IMR-90 (cell line): ENCODE data around the gene SLC44A1. TPM values are rescaled to one million over a fixed set of nuclear protein-coding genes. Genes with fewer than 3 reads are reported as not detected.

Source experiments
- ATAC-seq: fragments of 200-7000 bp; cut with Tn5 transposase; 2 replicates; pipeline ENCODE4 v1.9.1; 2020; ENCODE audit warnings: low read depth, mild to moderate bottlenecking, moderate library complexity
- BruUV-seq: library from RNA; stranded (reverse); fragments of 400-500 nt; replicated peaks from 2 replicates; lab custom pipeline; 2021; lab: Mats Ljungman, UMichigan
- CTCF ChIA-PET: fragments of 300-600 bp; formaldehyde crosslinking; extraction: SDS; loops from one replicate; lab custom pipeline; 2021; ENCODE audit warnings: antibody characterized with exemption; lab: Yijun Ruan, JAX
- POLR2A ChIA-PET: fragments of 300-600 bp; sonication (Branson Sonifier 250); formaldehyde crosslinking; loops from one replicate; lab custom pipeline; 2022; ENCODE audit warnings: antibody characterized with exemption; ENCODE audit not compliant: unreplicated experiment; lab: Charles Lee
- DNase-seq: peaks from one replicate; pipeline ENCODE4 v3.0.0; 2013
- H2AFZ ChIP-seq: replicated peaks from 2 replicates; pipeline ENCODE3; 2013; ENCODE audit warnings: low read length, mild to moderate bottlenecking; ENCODE audit not compliant: poor library complexity
- H2AK5ac ChIP-seq: 2 replicates; pipeline ENCODE4 v1.6.1; 2013; ENCODE audit warnings: low read depth, low read length, inconsistent platforms
- H2AK9ac ChIP-seq: replicated peaks from 2 replicates; pipeline ENCODE3; 2013; ENCODE audit warnings: mild to moderate bottlenecking, low read depth, low read length, moderate library complexity; ENCODE audit not compliant: poor library complexity
- H2BK120ac ChIP-seq: 2 replicates; pipeline ENCODE4 v1.6.1; 2013; ENCODE audit warnings: low read depth, low read length, inconsistent platforms
- H2BK15ac ChIP-seq: 3 replicates; pipeline ENCODE4 v1.6.1; 2013; ENCODE audit warnings: low read depth, low read length, inconsistent platforms
- H2BK20ac ChIP-seq: 2 replicates; pipeline ENCODE4 v1.6.1; 2013; ENCODE audit warnings: low read depth, mild to moderate bottlenecking, inconsistent platforms, low read length, moderate library complexity
- H2BK5ac ChIP-seq: 2 replicates; pipeline ENCODE4 v1.6.1; 2013; ENCODE audit warnings: mild to moderate bottlenecking, low read depth, low read length, inconsistent platforms; ENCODE audit not compliant: poor library complexity, severe bottlenecking
- H3K14ac ChIP-seq: replicated peaks from 2 replicates; pipeline ENCODE4 v1.6.1; 2013; ENCODE audit warnings: low read depth, low read length, inconsistent platforms
- H3K18ac ChIP-seq: 2 replicates; pipeline ENCODE4 v1.6.1; 2013; ENCODE audit warnings: low read depth, low read length, control low read depth
- H3K23ac ChIP-seq: 2 replicates; pipeline ENCODE4 v1.6.1; 2013; ENCODE audit warnings: low read depth, low read length, inconsistent platforms
- H3K27ac ChIP-seq: 2 replicates; pipeline ENCODE4 v1.5.1; 2013; ENCODE audit warnings: mild to moderate bottlenecking, control low read depth, low read length; ENCODE audit not compliant: insufficient read depth
- H3K27me3 ChIP-seq: 2 replicates; pipeline ENCODE4 v1.6.1; 2013; ENCODE audit warnings: low read length; ENCODE audit not compliant: control insufficient read depth, insufficient read depth
- H3K36me3 ChIP-seq: 2 replicates; pipeline ENCODE4 v1.6.1; 2013; ENCODE audit warnings: low read length, mixed read lengths; ENCODE audit not compliant: control insufficient read depth, insufficient read depth
- H3K4ac ChIP-seq: 2 replicates; pipeline ENCODE4 v1.6.1; 2013; ENCODE audit warnings: low read depth, low read length, inconsistent platforms
- H3K4me1 ChIP-seq: 2 replicates; pipeline ENCODE4 v1.6.1; 2013; ENCODE audit warnings: low read length, mixed read lengths; ENCODE audit not compliant: control insufficient read depth, insufficient read depth
- H3K4me2 ChIP-seq: 2 replicates; pipeline ENCODE4 v1.6.1; 2013; ENCODE audit warnings: low read depth, mild to moderate bottlenecking, control low read depth, low read length, moderate library complexity
- H3K4me3 ChIP-seq: 2 replicates; pipeline ENCODE4 v1.5.1; 2013; ENCODE audit warnings: low read depth, mild to moderate bottlenecking, control low read depth, low read length, moderate library complexity; ENCODE audit not compliant: insufficient read depth
- H3K56ac ChIP-seq: 2 replicates; pipeline ENCODE4 v1.6.1; 2013; ENCODE audit warnings: low read length, inconsistent platforms; ENCODE audit not compliant: insufficient read depth; ENCODE audit errors: extremely low read depth
- H3K79me1 ChIP-seq, 2 experiments: 2 replicates each; pipeline ENCODE4 v1.6.1; 2013; ENCODE audit warnings: low read length in 2 of 2, inconsistent platforms in 1 of 2, low read depth in 1 of 2
- H3K9ac ChIP-seq: 2 replicates; pipeline ENCODE4 v1.6.1; 2013; ENCODE audit warnings: low read depth, low read length, control low read depth
- H3K9me1 ChIP-seq: 2 replicates; pipeline ENCODE4 v1.6.1; 2013; ENCODE audit warnings: low read length, inconsistent platforms; ENCODE audit not compliant: insufficient read depth
- H3K9me3 ChIP-seq: 2 replicates; pipeline ENCODE4 v1.6.1; 2013; ENCODE audit warnings: low read length; ENCODE audit not compliant: control insufficient read depth, insufficient read depth
- H4K20me1 ChIP-seq: 2 replicates; pipeline ENCODE4 v1.6.1; 2013; ENCODE audit warnings: low read length, inconsistent platforms; ENCODE audit not compliant: insufficient read depth
- H4K5ac ChIP-seq: 2 replicates; pipeline ENCODE4 v1.6.1; 2013; ENCODE audit warnings: mild to moderate bottlenecking, low read depth, low read length, control low read depth
- H4K8ac ChIP-seq, 2 experiments: 2 replicates each; pipeline ENCODE4 v1.6.1; 2013; ENCODE audit warnings: low read depth in 2 of 2, low read length in 2 of 2, control low read depth in 1 of 2, inconsistent platforms in 1 of 2
- H4K91ac ChIP-seq: 2 replicates; pipeline ENCODE4 v1.6.1; 2013; ENCODE audit warnings: low read depth, low read length, inconsistent platforms; ENCODE audit not compliant: insufficient read depth
- CEBPB ChIP-seq: IDR thresholded peaks from 2 replicates; pipeline ENCODE4 v1.6.1; 2012; ENCODE audit warnings: low read depth, low read length, improper control_type of control experiment
- CHD1 ChIP-seq: IDR thresholded peaks from 2 replicates; pipeline ENCODE4 v1.6.1; 2012; ENCODE audit warnings: low read depth, low read length, improper control_type of control experiment
- FOS ChIP-seq: fragments of 150-350 bp; IDR thresholded peaks from 2 replicates; pipeline ENCODE4 v1.6.1; 2016; ENCODE audit warnings: low read depth, low read length
- NFE2L2 ChIP-seq: fragments of 150-350 bp; IDR thresholded peaks from 2 replicates; pipeline ENCODE4 v1.6.1; 2016; ENCODE audit warnings: low read depth, mild to moderate bottlenecking, low read length
- POLR2A ChIP-seq: IDR thresholded peaks from 2 replicates; pipeline ENCODE4 v1.6.1; 2012; ENCODE audit warnings: mild to moderate bottlenecking, low read depth, low read length
- RCOR1 ChIP-seq: IDR thresholded peaks from 2 replicates; pipeline ENCODE4 v1.6.1; 2012; ENCODE audit warnings: mild to moderate bottlenecking, low read length, improper control_type of control experiment; ENCODE audit not compliant: insufficient replicate concordance
- WGBS, 2 experiments: methylation state at CpG; one replicate each; pipeline versions ENCODE4 v1.1.5 to v1.1.7; 2013; ENCODE audit warnings: missing lambda C conversion rate in 2 of 2; ENCODE audit not compliant: insufficient read length in 1 of 2; ENCODE audit errors: extremely low coverage in 2 of 2; 5-methylcytosine and 5-hydroxymethylcytosine counted together
- dilution Hi-C: fragments of 300-500 bp; cut with HindIII; formaldehyde crosslinking; loops from one replicate; pipeline ENCODE4 v1.14.3; 2018; ENCODE audit warnings: low sequenced_read_pairs; ENCODE audit not compliant: unreplicated experiment
- in situ Hi-C: fragments of 300-500 bp; cut with MboI; formaldehyde crosslinking; loops from 3 replicates; pipeline ENCODE4 v1.14.3; 2019; ENCODE audit warnings: low sequenced_read_pairs, inconsistent platforms, mixed read lengths
- intact Hi-C: fragments of 100-400 bp; cut with micrococcal nuclease; formaldehyde crosslinking; loops from 2 replicates; pipeline ENCODE4 v1.10.0; 2022
- polyA plus RNA-seq, 3 experiments: library from polyadenylated mRNA; depleted of rRNA; stranded (reverse); fragments of >200 nt; gene quantifications; 2 replicates each; pipeline ENCODE4 v1.2.3, GENCODE V29; 2012; ENCODE audit warnings: low replicate concordance in 1 of 3
- total RNA-seq: library from RNA; depleted of rRNA; stranded (reverse); fragments of >200 nt; gene quantifications from 2 replicates; pipeline ENCODE4 v1.2.3, GENCODE V29; 2012
- TF ChIP-seq, protein P1 (sequence below): fragments of 150-350 bp; IDR thresholded peaks from 2 replicates; pipeline ENCODE4 v1.6.1; 2016; ENCODE audit warnings: low read depth, mild to moderate bottlenecking, low read length, moderate library complexity, borderline replicate concordance

The SLC44A1 gene
- total and polyA plus RNA-seq, 2 of the 4 experiments (the other 2 are of a cell fraction), result 5.2 to 21.7 TPM

DNA sequence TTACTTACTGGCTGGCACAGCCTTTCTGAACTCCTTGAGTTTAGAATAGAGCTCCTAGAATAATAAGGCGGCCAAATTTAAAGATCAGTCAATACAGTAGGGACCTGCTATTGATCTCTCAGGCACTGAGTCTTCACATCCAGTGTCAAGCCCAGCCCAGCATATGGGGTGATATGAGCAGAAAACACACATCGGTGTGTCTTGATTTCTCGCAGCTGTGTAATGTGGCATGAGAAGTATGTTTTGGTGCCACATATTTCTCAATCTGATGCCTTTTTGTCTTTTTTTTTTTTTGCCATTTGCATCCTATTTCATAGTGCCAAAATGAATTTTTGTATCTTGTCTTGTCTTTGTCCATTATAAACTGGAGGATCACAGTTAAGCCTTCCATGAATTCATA is 152.0 kb downstream of the SLC44A1 start:
- H3K27me3 ChIP-seq, result no peaks in the 10 kb centered on the region
- POLR2A ChIA-PET, result no interaction called here
- no peak overlapping the region for H3K18ac ChIP-seq
- H2AK9ac ChIP-seq, result no peak overlapping the region
- H3K27ac ChIP-seq, result no peak overlapping the region
- H3K23ac ChIP-seq, result no peak overlapping the region
- intact Hi-C loops (no loop called here), in situ Hi-C loops (loop anchor here (25.0 kb wide), 1 partner anchor 91 kb away; no protein-coding TSS in a partner anchor), dilution Hi-C loops (no loop called here)
- H3K4me1 ChIP-seq, result peaks cover 3% of the 10 kb centered on the region
- TF ChIP-seq NFE2L2 (no peak), CEBPB (no peak), CHD1 (no peak), POLR2A (no peak), RCOR1 (no peak), FOS (no peak)
- TF ChIP-seq, protein P1, sequence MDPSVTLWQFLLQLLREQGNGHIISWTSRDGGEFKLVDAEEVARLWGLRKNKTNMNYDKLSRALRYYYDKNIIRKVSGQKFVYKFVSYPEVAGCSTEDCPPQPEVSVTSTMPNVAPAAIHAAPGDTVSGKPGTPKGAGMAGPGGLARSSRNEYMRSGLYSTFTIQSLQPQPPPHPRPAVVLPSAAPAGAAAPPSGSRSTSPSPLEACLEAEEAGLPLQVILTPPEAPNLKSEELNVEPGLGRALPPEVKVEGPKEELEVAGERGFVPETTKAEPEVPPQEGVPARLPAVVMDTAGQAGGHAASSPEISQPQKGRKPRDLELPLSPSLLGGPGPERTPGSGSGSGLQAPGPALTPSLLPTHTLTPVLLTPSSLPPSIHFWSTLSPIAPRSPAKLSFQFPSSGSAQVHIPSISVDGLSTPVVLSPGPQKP, result no peak
- no peaks in the 10 kb centered on the region for H3K9me1 ChIP-seq
- H3K14ac ChIP-seq, result no peak overlapping the region
- H3K56ac ChIP-seq, result no peak overlapping the region
- no peak overlapping the region for H3K4me2 ChIP-seq
- H3K79me1 ChIP-seq, result no peaks in the 10 kb centered on the region
- no peak overlapping the region for H2AFZ ChIP-seq
- H4K20me1 ChIP-seq, result no peaks in the 10 kb centered on the region
- H3K9me3 ChIP-seq, result no peaks in the 10 kb centered on the region
- no peak overlapping the region for H2BK20ac ChIP-seq
- H4K91ac ChIP-seq, result no peak overlapping the region
- H4K5ac ChIP-seq, result no peak overlapping the region
- H3K4me3 ChIP-seq, result no peak overlapping the region
- no peak overlapping the region for H2BK5ac ChIP-seq
- CTCF ChIA-PET, result no interaction called here
- H4K8ac ChIP-seq, result no peak overlapping the region
- no peak overlapping the region for H3K4ac ChIP-seq
- no peaks in the 10 kb centered on the region for H3K36me3 ChIP-seq
- ATAC-seq, result no peak
- no peak overlapping the region for H2BK15ac ChIP-seq
- no peak overlapping the region for H3K9ac ChIP-seq
- no CpG with 5 or more reads among the region's 3 CpGs for WGBS, 2 experiments
- no peak overlapping the region for H2AK5ac ChIP-seq
- no TSS peak for BruUV-seq
- no peak overlapping the region for H2BK120ac ChIP-seq
- DNase-seq, result no peak
